Transverse colon (tissue), 4 donors: ENCODE results near the gene CSNK1D.

Source experiments
- EP300 ChIP-seq: sonication (generic); formaldehyde crosslinking; IDR thresholded peaks from one replicate; pipeline ENCODE4 v1.6.1; 2017; ENCODE audit warnings: antibody characterized with exemption, low read depth
- POLR2A ChIP-seq: fragments of 450-650 bp; IDR thresholded peaks from one replicate; pipeline ENCODE4 v1.6.1; 2016; ENCODE audit warnings: antibody characterized with exemption, mild to moderate bottlenecking, moderate library complexity
- POLR2AphosphoS5 ChIP-seq, 3 donors: sonication (generic); formaldehyde crosslinking; IDR thresholded peaks; one replicate each; pipeline ENCODE4 v1.6.1; 2016; ENCODE audit warnings: antibody characterized with exemption in 3 of 3
- TF ChIP-seq, protein P1 (sequence below), 5 experiments: fragments of 200-600 bp in 3 of 5; fragments of 450-650 bp in 2 of 5; sonication (generic) in 3 of 5; IDR thresholded peaks; 1 replicate in 2 of 5; 2 replicates in 3 of 5; pipeline ENCODE4 v1.5.1; 2016 to 2017; ENCODE audit warnings: antibody characterized with exemption in 5 of 5, inconsistent platforms in 3 of 5, mild to moderate bottlenecking in 2 of 5, moderate library complexity in 1 of 5

DNA sequence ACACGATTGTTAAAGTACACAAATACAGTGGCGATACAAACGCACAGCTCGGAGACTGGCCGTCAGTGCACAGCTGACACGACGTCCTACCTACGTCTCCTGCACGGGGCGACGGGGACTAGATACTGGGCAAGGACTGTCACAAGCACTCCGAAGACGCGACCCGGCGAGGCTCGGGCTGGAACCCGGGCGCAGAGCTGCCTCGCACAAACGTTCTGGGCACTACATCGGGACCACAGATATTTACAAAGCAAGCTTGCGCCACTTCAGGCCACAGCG is 30.9 kb downstream of the CSNK1D start:
- TF ChIP-seq EP300 (no peak), POLR2A (no peak), POLR2AphosphoS5 (IDR thresholded peaks at IDR 0.05) (no peak)
- TF ChIP-seq, protein P1, sequence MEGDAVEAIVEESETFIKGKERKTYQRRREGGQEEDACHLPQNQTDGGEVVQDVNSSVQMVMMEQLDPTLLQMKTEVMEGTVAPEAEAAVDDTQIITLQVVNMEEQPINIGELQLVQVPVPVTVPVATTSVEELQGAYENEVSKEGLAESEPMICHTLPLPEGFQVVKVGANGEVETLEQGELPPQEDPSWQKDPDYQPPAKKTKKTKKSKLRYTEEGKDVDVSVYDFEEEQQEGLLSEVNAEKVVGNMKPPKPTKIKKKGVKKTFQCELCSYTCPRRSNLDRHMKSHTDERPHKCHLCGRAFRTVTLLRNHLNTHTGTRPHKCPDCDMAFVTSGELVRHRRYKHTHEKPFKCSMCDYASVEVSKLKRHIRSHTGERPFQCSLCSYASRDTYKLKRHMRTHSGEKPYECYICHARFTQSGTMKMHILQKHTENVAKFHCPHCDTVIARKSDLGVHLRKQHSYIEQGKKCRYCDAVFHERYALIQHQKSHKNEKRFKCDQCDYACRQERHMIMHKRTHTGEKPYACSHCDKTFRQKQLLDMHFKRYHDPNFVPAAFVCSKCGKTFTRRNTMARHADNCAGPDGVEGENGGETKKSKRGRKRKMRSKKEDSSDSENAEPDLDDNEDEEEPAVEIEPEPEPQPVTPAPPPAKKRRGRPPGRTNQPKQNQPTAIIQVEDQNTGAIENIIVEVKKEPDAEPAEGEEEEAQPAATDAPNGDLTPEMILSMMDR (IDR thresholded peaks at IDR 0.05): no peak
